Cerebellar cortex (tissue), 1 donor: ENCODE data around the gene ERO1A.

Experiments
- DNase-seq: peaks from one replicate; pipeline ENCODE4 v3.0.0-alpha.2; 2015; ENCODE audit warnings: low spot score

The ERO1A gene

DNA sequence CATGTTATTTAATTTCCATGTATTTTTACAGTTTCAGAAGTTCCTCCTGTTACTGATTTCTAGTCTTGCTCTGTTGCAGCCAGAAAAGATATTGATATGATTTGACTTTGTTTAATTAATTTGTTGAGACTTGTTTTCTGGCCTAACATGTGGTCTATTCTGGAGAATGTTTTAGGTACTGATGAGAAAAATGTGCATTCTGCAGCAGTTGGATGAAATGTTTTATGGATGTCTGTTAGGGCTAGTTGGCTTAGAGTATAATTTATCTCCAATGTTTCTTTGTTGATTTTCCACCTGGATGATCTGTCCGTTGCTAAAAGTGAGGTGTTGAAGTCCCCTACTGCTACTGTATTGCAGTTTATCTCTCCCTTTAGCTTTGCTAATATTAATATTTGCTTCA, 88.3 kb downstream of the ERO1A start:
- peak; percentile 52 for DNase-seq

DNA sequence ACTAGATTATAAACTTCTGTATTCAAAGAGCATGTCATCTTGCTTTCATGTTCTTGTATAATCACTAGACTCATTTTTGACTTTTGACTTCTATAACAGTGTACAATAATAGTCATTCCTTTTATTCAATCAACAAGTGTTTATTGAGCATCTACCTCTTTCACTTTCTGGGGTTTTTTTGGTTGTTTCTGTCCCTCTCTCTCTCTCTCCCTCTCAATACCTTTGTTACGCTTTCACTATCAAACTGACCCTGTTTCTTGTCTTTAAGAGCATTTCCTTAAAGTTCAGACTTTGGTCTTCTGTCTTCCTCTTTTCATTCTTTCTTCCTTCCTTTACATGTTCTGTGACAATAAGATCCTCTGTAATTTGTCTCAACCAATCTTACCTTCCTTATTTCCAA, 93.2 kb downstream of the ERO1A start:
- DNase-seq = no peak

DNA sequence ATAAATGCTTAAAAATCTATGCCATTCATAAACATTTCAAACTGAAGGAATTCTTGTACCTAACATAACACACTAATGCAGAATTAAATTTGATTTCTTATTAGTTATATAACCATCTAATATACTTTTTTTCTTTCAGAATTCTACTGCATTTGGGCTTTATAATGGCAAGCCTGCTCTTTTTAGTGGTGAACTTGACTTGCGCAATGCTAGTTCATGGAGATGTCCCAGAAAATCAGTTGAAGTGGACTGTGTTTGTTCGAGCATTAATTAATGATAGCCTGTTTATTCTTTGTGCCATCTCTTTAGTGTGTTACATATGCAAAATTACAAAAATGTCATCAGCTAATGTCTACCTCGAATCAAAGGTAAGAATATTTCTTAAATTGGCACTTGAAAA, 95.4 kb downstream of the ERO1A start:
- DNase-seq = no peak

DNA sequence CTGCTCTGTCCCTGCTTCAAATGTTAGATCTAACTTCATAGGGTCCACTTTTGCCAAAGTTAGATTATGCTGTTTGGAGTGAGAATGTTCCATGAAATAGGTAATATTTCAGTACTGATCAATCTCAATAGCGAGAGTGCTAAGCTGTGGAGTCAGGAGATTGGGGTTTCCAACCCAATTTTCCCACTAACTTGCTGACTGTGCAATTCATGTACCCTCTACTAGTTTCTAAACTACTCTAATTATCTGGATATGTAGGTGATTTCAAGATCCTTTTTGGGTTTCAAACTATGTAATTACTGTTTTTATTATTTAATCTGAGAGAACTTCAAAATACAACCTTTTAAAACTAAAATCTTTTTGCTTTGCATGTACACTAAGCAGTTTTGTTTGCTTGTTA, 96.8 kb downstream of the ERO1A start:
- DNase-seq = no peak

DNA sequence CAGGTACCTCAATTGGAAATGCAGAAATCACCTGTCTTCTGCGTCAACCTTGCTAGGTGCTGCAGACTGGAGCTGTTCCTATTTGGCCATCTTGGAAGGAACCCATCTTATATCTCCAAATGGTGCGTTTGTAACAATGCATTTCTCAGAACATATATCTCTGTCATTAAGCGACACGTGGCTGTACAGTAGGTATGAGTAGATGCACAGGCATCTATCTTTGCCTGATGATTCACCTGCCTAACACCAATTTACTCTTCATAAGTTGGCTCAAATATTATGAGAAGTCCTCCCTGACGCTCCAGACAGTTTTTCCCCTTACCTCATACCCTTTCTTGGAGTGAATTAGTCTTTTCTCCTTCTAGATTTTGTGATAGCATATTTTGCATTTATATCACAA, 98.5 kb downstream of the ERO1A start:
- DNase-seq = no peak

DNA sequence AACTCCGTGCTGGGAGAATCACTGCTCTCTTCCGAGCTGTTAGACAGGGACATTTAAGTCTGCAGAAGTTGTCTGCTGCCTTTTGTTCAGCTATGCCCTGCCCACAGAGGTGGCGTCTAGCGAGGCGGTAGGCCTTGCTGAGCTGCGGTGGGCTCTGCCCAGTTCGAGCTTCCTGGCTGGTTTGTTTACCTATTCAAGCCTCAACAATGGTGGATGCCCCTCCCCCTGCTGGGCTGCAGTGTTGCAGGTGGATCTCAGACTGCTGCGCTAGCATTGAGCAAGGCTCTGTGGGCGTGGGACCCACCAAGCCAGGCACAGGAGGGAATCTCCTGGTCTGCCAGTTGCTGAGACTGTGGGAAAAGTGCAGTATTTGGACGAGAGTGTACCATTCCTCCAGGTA, 99.0 kb downstream of the ERO1A start:
- DNase-seq = no peak

DNA sequence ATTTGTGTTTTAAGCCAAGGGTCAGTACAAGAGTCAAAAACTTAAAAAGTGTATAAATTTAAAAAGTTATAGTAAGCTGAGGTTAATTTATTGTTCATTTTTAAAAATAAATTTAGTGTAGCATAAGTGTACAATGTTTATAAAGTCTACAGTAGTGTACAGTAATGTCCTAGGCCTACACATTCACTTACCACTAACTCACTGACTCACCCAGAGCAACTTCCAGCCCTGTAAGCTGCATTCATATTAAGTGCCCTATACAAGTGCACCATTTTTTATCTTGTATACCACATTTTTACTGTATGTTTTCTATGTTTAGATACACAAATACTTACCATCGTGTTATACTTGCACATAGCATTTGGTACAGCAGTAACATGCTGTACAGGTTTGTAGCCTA, 105.0 kb downstream of the ERO1A start:
- DNase-seq = no peak
